ENCODE data around the gene SAMD9L. TPM values are rescaled to one million over a fixed set of nuclear protein-coding genes. Genes with fewer than 3 reads are reported as not detected.
A peak's percentile ranks its signal among the peaks of the same experiment; 100 is the strongest.
"Not testable (repeated sequence)": the region's sequence is repeated elsewhere in the genome, so short reads cannot be mapped to it uniquely, and the experiment has no call there.

Gene SAMD9L
- total and polyA plus RNA-seq, 2 donors: 5.0 to 25.5 TPM

DNA sequence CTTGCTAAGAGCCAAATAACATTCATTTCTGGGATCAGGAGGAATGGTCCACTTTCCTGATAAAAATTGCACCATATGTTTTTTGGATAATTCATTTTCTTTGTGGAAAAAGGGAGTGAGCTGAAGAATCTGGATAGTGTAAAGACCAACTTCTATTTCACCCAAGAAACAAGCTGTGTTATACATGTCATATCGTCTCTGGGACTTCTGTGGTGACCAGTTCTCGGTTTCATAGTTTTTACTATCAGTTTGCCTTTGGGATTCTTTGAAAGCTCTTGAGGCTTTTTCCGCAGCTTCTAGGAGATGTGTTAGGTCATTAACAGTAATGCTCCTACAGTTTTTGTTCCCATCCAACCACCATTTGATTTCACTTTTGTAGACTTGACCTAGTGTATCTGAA, 16.0 kb downstream of the SAMD9L start:
- peaks cover 4% of the 10 kb centered on the region for H3K36me3 ChIP-seq (ENCODE audit: insufficient read depth)
- DNase-seq (ENCODE audit: extremely low spot score): no peak
- 85% methylated on average over 3 of the region's 3 CpGs for WGBS
- H3K4me1 ChIP-seq (ENCODE audit: insufficient read depth): no peaks in the 10 kb centered on the region
- H3K27ac ChIP-seq (ENCODE audit: low read depth): no peak overlapping the region
- H3K4me3 ChIP-seq (ENCODE audit: low read depth, low read length): no peak overlapping the region

DNA sequence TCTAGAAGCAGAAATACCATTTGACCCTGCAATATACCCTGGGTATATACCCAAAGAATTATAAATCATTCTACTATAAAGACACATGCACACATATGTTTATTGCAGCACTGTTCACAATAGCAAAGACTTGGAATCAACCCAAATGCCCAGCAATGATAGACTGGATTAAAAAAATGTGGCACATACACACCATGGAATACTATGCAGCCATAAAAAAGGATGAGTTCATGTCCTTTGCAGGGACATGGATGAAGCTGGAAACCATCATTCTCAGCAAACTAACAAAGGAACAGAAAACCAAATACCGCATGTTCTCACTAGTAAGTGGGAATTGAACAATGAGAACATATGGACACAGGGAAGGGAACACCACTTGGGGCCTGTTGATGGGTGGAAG, 21.2 kb downstream of the SAMD9L start:
- H3K36me3 ChIP-seq (ENCODE audit: insufficient read depth); H3K4me3 ChIP-seq (ENCODE audit: low read depth, low read length); H3K27ac ChIP-seq (ENCODE audit: low read depth); H3K4me1 ChIP-seq (ENCODE audit: insufficient read depth); DNase-seq (ENCODE audit: extremely low spot score): not testable (repeated sequence)
- WGBS: 92% methylated on average over 1 of the region's 1 CpG

DNA sequence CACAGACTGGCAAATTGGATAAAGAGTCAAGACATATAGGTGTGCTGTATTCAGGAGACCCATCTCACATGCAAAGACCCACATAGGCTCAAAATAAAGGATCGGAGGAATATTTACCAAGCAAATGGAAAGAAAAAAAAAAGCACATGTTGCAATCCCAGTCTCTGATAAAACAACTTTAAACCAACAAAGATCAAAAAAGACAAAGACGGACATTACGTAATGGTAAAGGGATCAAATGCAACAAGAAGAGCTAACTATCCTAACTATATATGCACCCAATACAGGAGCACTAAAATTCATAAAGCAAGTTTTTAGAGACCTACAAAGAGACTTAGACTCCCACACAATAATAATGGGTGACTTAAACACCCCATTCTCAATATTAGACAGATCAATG, 24.7 kb downstream of the SAMD9L start:
- not testable (repeated sequence) for H3K4me1 ChIP-seq (ENCODE audit: insufficient read depth); H3K27ac ChIP-seq (ENCODE audit: low read depth); H3K36me3 ChIP-seq (ENCODE audit: insufficient read depth); H3K4me3 ChIP-seq (ENCODE audit: low read depth, low read length); DNase-seq (ENCODE audit: extremely low spot score)
- 93% methylated on average over 3 of the region's 3 CpGs for WGBS

DNA sequence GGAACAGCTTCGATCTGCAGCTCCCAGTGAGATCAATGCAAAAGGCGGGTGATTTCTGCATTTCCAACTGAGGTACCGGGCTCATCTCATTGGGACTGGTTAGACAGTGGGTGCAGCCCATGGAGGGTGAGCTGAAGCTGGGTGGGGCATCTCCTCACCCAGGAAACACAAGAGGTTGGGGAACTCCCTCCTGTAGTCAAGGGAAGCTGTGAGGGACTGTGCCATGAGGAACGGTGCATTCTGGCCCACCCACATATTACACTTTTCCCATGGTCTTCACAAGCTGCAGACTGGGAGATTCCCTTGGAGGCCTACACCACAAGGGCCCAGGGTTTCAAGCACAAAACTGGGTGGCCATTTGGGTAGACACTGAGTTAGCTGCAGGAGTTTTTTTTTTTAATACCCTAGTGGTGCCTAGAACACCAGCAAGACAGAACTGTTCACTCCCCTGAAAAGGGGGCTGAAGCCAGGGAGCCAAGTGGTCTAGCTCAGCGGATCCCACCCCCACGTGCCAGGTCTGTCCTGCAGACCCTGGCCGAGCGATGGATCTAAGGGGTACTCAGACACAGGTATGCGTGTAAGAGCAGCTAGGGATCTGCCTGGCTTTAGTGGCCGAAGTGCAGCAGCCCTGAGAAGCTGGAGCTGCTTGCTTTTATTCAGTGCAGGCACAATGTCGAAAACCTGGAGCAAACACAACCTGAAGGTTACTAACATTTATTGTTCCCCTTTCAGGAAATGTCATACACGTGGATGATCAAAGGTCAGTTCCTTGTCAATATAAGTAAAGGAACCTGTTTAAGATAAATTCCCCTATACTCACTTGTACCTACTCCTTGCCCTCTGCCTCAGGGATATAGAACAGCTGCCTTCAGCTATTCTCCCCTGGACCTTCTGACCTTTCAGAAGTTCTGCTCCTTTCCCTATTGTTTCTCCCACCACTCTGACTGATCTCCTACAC, 27.3 kb downstream of the SAMD9L start:
- Histone ChIP-seq H3K4me1 (ENCODE audit: insufficient read depth) (no peaks in the 10 kb centered on the region), H3K27ac (ENCODE audit: low read depth) (no peak overlapping the region), H3K4me3 (ENCODE audit: low read depth, low read length) (no peak overlapping the region), H3K36me3 (ENCODE audit: insufficient read depth) (no peaks in the 10 kb centered on the region)
- 90% methylated on average over 12 of the region's 12 CpGs for WGBS
- DNase-seq (ENCODE audit: extremely low spot score): no peak

DNA sequence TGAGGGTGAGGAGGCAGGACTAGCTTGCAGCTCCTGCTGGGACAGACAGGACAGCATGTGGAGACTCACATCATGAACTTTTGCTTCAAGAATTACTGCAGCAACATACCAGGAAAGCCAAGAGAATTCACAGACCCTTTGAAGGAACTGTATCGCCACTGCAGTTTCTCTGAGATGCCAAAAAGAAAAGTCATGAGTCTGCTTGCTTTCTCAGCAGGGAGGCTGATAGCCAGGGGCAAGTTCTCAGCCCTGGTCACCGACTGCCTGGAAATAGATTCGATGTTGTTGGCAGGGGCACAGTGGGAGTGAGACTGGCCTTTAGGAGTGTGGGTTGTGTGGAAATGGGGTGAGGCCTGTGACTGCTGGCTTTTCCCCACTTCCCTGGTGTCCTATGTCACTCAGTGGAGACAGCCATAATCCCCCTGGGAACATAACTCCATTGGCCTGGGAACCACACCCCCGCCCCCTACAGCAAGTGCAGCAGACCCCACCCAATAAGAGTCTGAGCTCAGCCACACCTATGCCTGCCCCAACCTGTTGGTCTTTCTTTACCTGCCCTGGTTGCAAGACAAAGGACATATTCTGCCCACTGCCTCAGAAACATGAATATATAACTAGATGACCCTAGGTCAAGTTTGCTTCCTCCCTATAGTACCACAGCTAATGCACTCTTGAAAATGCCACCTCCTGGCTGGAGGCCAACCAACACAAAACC, 28.8 kb downstream of the SAMD9L start:
- no peak for DNase-seq (ENCODE audit: extremely low spot score)
- Histone ChIP-seq H3K4me3 (ENCODE audit: low read depth, low read length) (no peak overlapping the region), H3K27ac (ENCODE audit: low read depth) (no peak overlapping the region), H3K36me3 (ENCODE audit: insufficient read depth) (no peaks in the 10 kb centered on the region), H3K4me1 (ENCODE audit: insufficient read depth) (no peaks in the 10 kb centered on the region)
- 82% methylated on average over 4 of the region's 4 CpGs for WGBS

DNA sequence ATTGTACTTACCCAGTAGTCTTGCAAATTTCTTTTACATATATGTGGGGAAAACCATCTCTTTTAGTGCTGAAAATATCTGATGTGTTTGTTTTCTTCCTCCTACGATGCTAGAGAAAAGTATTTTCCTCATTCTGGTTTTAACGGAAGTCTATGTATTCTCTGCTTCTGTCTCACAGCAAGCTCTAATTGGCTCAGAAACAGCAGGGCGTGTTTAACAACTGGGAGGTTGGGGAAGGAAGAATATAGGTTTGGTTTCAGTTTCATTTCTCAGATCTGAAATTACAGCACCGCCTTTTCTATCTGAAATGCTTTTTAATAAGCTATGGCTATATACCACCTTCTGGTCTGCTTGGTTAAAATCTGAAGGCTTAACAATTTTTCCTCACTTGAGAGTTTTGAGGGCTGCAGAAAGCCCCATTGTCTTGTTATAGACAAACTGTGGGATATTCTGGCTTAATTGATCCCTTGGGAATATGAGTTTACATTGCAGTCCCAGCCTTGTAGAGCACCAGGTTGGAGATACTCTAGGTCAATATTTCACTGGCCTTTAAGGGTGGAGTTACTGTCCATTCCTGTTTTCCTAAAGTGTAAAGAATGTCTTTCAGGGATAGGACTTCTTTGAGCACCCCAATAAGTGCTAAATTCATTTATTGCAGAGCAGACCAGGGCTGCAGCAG, 30.2 kb downstream of the SAMD9L start, which contains the start of gene SAMD9:
Gene SAMD9 (minus strand): TSS at position 128 of the 679 bp plus-strand sequence. CDS start 11,882 bp downstream, outside the sequence.
- WGBS: 32% methylated on average over 4 of the region's 4 CpGs
- Histone ChIP-seq H3K27ac (ENCODE audit: low read depth) (peak within 1 kb of the TSS; percentile 50), H3K4me1 (ENCODE audit: insufficient read depth) (no peaks in the 10 kb centered on the region), H3K36me3 (ENCODE audit: insufficient read depth) (no peaks in the 10 kb centered on the region), H3K4me3 (ENCODE audit: low read depth, low read length) (peak within 1 kb of the TSS; percentile 51)
- peak; percentile 45 for DNase-seq (ENCODE audit: extremely low spot score)

DNA sequence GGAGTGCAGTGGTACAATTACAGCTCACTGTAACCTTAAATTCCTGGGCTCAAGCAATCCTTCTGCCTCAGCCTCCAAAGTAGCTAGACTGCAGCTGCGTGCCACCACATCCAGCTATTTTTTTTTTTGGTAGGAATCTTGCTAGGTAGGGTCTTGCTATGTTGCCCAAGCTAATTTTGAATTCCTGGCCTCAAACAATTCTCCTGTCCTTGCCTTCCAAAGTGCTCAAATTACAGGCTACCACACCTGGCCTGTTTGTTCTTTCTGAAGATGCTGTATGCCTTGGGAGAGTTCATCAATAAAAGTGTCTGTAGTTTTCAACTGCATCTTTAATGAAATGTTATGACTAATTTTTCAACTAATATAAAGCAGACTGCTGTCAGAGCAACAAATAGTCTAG, 30.9 kb downstream of the SAMD9L start:
- H3K4me3 ChIP-seq (ENCODE audit: low read depth, low read length): peak overlapping the region; percentile 39
- no peak for DNase-seq (ENCODE audit: extremely low spot score)
- no peak overlapping the region for H3K27ac ChIP-seq (ENCODE audit: low read depth)
- H3K4me1 ChIP-seq (ENCODE audit: insufficient read depth): no peaks in the 10 kb centered on the region
- H3K36me3 ChIP-seq (ENCODE audit: insufficient read depth): no peaks in the 10 kb centered on the region
- 62% methylated on average over 1 of the region's 1 CpG for WGBS

DNA sequence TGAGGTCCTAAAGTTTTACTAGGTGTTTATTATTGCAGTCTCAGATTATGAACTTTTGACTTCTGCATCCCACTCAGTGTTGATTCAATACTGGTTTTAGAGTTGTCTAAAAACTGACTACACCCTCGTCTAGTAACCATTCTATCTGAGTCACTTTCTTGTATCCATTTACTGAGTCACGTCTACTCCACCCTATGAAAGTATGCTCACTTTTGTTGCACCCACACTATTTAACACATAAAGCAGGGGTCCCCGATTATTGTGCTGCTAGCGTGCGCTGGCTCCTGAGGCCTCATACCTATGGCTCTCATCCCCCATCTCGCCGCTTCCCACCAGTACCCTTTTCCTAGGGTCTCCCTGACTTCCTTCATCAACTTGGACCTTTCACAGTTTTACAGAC, 32.4 kb downstream of the SAMD9L start:
- no peaks in the 10 kb centered on the region for H3K4me1 ChIP-seq (ENCODE audit: insufficient read depth)
- H3K27ac ChIP-seq (ENCODE audit: low read depth): no peak overlapping the region
- H3K36me3 ChIP-seq (ENCODE audit: insufficient read depth): no peaks in the 10 kb centered on the region
- WGBS: 74% methylated on average over 7 of the region's 7 CpGs
- no peak for DNase-seq (ENCODE audit: extremely low spot score)
- H3K4me3 ChIP-seq (ENCODE audit: low read depth, low read length): no peak overlapping the region

DNA sequence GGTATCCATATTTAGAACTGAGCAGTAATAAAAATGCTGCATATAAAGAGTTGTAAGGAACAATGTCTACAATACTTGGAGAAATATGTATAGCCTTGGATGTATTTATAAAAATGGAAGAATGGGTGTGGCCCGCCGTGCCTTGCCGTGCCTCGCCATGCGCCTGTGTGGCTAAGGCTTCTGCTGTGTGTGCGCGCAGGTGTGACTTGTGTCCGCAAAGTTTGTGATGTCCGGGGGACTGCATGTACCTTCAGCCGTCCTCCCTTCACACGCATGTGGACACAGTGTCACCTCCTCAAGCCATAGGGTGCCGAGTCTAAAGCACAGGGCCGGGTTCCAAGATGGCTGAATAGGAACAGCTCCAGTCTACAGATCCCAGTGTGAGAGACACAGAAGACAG, 40.2 kb downstream of the SAMD9L start:
- no peak for DNase-seq (ENCODE audit: extremely low spot score)
- H3K4me3 ChIP-seq (ENCODE audit: low read depth, low read length): no peak overlapping the region
- no peaks in the 10 kb centered on the region for H3K4me1 ChIP-seq (ENCODE audit: insufficient read depth)
- no peak overlapping the region for H3K27ac ChIP-seq (ENCODE audit: low read depth)
- 93% methylated on average over 13 of the region's 13 CpGs for WGBS
- peaks cover 7% of the 10 kb centered on the region for H3K36me3 ChIP-seq (ENCODE audit: insufficient read depth)

DNA sequence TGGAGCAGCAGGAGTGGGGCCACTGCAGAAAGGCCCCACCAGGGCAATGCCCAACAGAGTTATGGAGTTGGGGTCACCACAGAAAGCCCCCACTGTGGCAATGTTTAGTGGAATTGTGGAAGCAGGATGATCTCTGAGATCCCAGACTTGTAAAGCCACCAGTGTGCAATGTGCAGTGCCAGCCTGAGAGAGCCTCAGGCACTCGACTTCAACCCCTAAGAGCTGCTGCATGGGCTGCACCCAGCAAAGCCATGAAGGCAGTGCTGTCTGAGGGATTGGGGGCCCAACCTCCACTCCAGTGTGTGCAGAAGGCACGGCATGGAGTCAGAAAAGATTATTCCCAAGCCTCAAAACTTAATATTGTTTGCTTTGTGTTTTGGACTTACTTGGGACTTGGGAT, 50.8 kb downstream of the SAMD9L start:
- Histone ChIP-seq H3K4me3 (ENCODE audit: low read depth, low read length) (no peak overlapping the region), H3K27ac (ENCODE audit: low read depth) (no peak overlapping the region), H3K4me1 (ENCODE audit: insufficient read depth) (no peaks in the 10 kb centered on the region), H3K36me3 (ENCODE audit: insufficient read depth) (no peaks in the 10 kb centered on the region)
- DNase-seq (ENCODE audit: extremely low spot score): no peak
- 72% methylated on average over 2 of the region's 2 CpGs for WGBS

DNA sequence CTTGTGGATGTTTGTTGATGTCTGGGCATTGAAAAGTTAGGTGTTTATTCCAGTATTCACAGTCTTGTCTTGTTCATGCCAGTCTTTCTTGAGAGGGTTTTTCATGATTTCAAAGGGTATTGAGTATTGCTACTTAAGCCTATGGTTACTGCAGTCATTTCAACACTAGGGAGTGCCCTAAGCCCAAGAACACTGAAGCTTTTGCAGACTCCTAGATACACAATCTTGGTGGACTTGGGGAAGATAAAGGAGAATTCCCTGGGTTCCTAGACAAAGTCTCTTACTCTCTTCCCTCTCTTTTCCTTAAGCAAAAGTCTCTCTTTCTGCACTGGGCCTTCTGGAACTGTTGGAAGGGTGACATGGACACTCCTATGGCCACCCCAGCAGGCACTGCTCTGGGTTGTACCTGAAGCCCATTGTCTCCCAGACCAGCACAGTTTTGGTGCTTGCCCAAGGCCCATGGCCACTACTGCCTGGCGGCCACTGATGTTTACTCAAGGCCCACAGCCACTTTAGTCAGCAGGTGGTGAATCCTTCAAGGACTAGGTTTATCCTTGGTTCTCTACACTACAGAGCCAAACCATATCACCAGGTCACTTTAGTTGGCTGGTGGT, 55.3 kb downstream of the SAMD9L start:
- Histone ChIP-seq H3K27ac (ENCODE audit: low read depth) (no peak overlapping the region), H3K4me3 (ENCODE audit: low read depth, low read length) (no peak overlapping the region), H3K36me3 (ENCODE audit: insufficient read depth) (no peaks in the 10 kb centered on the region), H3K4me1 (ENCODE audit: insufficient read depth) (no peaks in the 10 kb centered on the region)
- 39% methylated on average over 1 of the region's 1 CpG for whole genome bisulfite sequencing
- DNase-seq (ENCODE audit: extremely low spot score): no peak

Measured in urinary bladder (tissue), 4 donors.